Stimulated activated naive CD4-positive, alpha-beta T cell (primary cell): ENCODE measurements around the gene KLF14.
"Not testable (repeated sequence)": the region's sequence is repeated elsewhere in the genome, so short reads cannot be mapped to it uniquely, and the experiment has no call there.

Source experiments
- DNase-seq, 6 experiments: peaks; one replicate each; lab custom pipeline; 2025; lab: John Stamatoyannopoulos, UW

The KLF14 gene

GRCh38 chr7:130733931-130734814 lies at the start of gene KLF14:
Gene KLF14, minus strand, starts transcription at chr7:130734207. Its CDS starts 174 bp downstream, at chr7:130734033.
- DNase-seq, result peak; percentile 4 to 47 (median 12)

- DNase-seq, result no peak
Observed at GRCh38 chr7:130781346-130781745, 47.3 kb upstream of the KLF14 start.

DNA sequence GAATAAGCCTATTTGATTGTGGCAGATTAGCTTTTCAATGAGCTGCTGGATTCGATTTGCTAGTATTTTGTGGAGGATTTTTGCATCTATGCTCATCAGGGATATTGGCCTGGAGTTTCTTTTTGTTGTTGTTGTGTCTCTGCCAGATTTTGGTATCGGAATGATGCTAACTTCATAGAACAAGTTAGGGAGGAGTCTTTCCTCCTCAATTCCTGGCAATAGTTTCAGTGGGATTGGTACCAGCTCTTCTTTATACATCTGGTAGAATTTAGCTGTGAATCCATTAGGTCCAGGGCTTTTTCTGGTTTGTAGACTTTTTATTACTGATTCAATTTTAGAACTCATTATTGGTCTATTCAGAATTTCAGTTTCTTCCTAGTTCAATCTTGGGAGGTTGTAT lies 43.4 kb upstream of the KLF14 start:
- DNase-seq, result no peak

DNA sequence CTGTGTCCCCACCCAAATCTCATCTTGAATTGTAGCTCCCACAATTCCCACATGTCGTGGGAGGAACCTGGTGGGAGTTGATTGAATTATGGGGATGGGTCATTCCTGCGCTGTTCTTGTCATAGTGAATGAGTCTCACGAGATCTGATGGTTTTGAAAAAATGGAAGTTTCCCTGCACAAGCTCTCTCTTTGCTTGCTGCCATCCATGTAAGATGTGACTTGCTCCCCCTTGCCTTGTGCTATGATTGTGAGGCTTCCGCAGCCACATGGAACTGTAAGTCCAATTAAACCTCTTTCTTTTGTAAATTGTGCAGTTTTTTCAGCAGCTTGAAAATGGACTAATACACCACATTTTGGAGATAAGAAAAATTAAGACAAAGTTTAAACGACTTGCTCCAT lies 38.4 kb upstream of the KLF14 start:
- DNase-seq, result not testable (repeated sequence)

- DNase-seq, result no peak
Observed at GRCh38 chr7:130768854-130769253, 34.8 kb upstream of the KLF14 start.

DNA sequence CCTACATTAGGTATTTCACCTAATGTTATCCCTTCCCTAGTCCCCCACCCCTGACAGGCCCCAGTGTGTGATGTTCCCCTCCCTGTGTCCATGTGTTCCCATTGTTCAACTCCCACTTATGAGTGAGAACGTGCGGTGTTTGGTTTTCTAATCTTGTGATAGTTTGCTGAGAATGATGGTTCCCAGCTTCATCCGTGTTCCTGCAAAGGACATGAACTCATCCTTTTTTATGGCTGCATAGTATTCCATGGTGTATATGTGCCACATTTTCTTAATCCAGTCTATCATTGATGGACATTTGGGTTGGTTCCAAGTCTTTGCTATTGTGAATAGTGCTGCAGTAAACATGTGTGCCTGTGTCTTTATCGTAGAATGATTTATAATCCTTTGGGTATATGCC lies 30.6 kb upstream of the KLF14 start:
- not testable (repeated sequence) for DNase-seq

GRCh38 chr7:130758429-130759056 lies 24.5 kb upstream of the KLF14 start:
- peak in 3 of 6 experiments; percentile 10 to 49 (median 47) for DNase-seq

- DNase-seq, result no peak
Observed at GRCh38 chr7:130756316-130756715, 22.3 kb upstream of the KLF14 start.

GRCh38 chr7:130752424-130752823 lies 18.4 kb upstream of the KLF14 start:
- DNase-seq, result no peak

GRCh38 chr7:130750755-130751154 lies 16.7 kb upstream of the KLF14 start:
- DNase-seq, result no peak

DNA sequence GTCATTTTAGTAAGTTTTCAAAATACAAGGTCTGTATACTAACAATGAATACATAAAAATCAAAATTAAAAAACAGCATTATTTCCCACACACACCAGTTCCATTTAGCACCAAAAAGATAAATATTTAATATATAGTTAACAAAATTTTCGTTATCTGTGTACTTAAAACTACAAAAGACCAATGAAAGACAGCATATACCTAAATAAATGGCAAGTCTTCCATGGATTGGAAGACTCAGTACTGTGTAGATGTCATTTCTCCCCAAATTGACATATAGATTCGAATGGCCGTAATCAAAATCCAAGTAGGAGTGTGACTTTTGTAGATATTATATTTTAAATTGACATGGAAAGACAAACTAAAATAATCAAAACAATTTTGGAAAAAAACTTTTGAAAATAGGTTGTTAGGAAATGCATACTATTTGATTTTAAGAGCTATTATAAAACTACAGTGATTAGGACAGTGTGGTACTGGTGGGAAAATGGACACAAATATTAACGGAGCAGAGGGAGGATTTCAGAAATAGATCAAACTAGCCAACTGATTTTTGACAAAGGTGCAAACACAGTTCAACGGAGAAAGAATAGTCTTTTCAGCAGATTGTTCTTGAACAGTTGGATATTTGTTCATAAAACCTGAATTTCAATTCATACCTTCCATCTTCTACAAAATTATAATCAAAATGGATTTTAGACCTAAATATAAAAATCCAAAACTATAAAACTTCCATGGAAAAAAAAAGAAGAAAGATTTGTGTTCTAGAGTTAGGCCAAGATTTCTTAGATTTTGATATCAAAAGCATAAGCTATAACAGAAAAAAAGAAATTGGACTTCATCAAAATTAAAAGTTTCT lies 14.8 kb upstream of the KLF14 start:
- DNase-seq, result no peak

DNA sequence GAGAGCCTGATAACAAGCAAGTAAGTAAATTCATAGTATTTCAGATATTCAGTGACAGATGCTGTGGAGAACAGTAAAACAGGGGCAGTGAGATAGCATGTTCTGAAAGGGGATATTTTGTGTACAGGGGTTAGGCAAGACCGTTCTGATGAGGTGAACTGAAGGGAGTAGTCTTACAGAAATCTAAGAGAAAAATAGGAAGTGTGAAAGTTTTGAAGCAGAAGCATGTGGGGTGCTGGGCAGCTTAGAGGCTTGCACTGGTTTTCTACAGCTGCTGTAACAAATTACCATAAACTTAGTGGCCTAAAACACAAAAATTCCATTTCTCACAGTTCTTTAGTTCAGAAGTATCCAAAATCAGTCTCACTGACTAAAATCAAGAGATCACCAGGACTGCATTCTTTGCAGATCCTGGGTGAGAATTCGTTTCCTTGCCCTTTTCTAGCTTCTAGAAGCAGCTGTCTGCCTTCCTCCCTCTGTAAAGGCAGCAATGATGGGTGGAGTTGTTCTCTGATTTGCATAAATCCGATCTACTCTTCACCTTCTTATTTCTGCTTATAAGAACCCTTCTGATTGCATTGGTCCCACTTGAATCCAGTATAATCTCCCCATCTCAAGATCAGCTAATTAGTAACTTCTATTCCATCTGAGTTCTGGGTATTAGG lies 7.5 kb upstream of the KLF14 start:
- DNase-seq, result no peak

DNA sequence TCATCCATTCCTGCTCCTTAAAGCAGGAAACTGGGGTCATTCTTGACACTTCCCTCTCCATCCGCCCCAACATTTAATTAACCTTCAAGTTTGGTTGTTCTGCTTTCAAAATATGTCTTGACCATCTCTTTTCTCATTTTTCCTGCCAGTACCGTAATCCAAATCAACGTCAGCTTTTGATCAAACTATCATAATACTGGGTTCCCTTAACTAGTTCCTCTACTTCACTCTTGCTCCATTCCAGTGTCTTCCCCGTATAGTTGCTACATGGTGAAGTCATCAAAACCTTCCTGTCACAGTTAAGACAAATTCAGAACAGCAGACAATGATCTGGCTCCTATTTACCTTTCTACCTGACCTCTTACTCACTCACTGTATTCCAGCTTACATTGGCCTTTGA lies 6.6 kb upstream of the KLF14 start:
- no peak for DNase-seq

- no peak for DNase-seq
Observed at GRCh38 chr7:130736298-130736900, 2.4 kb upstream of the KLF14 start.

- peak in 1 of 6 experiments; percentile 34 for DNase-seq
Observed at GRCh38 chr7:130734815-130735716, 1.1 kb upstream of the KLF14 start.

DNA sequence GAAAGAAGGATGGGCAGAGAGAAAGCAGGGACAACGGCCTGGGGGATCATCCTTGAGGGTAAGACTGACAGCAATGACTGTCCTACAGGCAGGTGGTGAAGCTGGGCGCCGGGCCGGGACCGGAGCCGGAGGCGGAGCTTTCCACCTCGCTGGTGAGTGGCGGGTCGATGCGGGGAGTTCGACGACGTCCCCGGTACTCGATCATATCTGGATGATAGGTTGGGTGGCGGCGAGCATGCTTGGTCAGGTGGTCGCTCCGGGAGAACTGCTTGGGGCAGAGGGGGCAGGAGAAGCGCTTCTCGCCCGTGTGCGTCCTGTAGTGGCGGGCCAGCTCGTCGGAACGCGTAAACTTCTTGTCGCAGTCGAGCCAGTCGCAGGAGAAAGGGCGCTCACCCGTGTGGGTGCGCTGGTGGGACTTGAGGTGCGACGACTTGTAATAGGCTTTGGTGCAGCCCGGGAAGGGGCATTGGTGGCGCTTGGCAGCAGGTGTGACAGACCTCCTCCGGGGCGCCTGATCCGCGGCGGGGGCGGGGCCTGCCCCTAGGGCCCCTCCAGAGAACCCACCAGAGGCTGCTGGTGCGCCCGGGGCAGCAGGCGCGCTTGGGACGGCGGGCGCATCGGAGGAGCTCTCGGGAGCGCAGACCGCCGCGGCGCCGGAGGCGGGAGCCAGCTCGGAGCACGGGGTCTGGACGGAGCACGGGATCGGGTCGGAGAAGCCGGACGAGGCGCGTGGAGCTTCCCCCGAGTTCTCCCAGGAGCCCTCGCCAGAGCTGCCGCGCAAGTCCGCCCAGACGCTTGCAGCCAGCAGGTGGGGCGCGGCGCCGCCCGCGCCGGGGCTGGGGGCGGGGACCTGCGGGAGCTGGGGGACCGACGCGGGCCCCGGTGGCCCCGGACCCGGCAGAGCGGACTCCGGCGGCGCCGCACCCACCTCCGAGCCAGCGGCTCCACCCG lies 752 bp downstream of the KLF14 start:
- peak in 2 of 6 experiments; percentile 8 to 12 for DNase-seq

GRCh38 chr7:130723784-130724183 lies 10.2 kb downstream of the KLF14 start:
- no peak for DNase-seq

DNA sequence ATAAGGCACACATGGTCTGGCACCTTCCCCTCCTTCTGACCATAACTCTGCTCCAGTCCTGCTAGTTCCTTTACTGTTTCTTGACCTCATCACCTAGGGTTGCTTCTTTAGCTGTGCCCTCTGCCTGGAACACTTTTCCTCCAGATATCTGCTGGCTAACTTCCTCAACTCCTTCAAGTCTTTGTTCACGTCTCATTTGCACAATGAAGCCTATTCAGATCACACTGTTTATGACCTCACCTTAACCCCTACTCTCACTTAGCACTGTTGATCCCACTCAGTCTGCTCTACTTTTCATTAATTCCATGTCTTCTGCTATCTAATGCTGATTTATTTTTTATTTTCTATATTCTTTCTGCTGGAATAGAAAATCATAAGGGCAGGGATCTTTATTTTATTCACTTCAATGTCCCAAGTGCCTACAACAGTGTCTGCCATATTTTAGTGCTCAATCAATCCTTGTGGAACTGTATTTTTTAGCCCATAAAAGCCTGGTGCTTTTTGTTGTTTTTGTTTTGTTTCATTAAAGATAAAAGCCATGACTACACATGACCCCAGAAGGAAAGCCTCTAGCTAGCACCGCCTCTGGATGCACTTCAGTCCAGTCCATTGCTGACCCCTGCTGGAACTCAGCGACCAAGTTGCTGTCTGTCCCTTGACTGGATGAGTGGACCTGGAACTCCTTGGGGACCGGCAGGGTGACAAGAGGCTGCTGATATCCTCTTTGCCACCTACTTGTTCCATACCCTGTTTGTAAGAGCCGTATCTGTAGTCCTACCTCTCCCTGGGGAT lies 12.3 kb downstream of the KLF14 start:
- DNase-seq, result peak in 1 of 6 experiments; percentile 4
